Measurements from ENCODE around the gene CELA3A. TPM values are rescaled to one million over a fixed set of nuclear protein-coding genes. Genes with fewer than 3 reads are reported as not detected.
"Not testable (repeated sequence)": the region's sequence is repeated elsewhere in the genome, so short reads cannot be mapped to it uniquely, and the experiment has no call there.

Gene CELA3A, protein sequence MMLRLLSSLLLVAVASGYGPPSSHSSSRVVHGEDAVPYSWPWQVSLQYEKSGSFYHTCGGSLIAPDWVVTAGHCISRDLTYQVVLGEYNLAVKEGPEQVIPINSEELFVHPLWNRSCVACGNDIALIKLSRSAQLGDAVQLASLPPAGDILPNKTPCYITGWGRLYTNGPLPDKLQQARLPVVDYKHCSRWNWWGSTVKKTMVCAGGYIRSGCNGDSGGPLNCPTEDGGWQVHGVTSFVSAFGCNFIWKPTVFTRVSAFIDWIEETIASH
- total RNA-seq (2014; rRNA removed; shearing (Covaris generic); ENCODE audit: low replicate concordance), result not detected in 2 replicates

DNA sequence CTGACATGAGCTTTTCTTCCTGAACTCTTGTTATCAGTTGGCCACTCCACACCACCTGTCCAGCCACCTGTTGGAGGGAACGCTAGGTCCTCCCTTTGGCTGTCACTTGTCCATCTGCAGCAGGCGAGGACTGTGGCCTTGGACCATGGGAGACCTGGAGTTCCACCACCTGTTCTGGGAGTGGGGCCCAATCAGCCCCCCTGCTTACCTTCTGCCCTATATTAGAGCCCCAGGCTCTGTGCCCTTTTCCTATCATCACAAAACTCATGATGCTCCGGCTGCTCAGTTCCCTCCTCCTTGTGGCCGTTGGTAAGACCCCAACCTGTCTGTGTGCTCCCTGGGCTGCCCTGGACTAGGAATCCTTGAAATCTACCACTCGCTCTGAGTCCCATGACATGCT, at the start of gene CELA3A:
Gene CELA3A, plus strand, starts transcription at position 249 of the 400 bp plus-strand sequence. Its CDS starts 18 bp downstream, at position 267.
- no peaks in the 10 kb centered on the region for H3K36me3 ChIP-seq
- H3K27me3 ChIP-seq, result no peaks in the 10 kb centered on the region
- H3K4me3 ChIP-seq, result no peak within 1 kb of the TSS
- DNase-seq, result no peak
- H3K9me3 ChIP-seq, result no peaks in the 10 kb centered on the region

DNA sequence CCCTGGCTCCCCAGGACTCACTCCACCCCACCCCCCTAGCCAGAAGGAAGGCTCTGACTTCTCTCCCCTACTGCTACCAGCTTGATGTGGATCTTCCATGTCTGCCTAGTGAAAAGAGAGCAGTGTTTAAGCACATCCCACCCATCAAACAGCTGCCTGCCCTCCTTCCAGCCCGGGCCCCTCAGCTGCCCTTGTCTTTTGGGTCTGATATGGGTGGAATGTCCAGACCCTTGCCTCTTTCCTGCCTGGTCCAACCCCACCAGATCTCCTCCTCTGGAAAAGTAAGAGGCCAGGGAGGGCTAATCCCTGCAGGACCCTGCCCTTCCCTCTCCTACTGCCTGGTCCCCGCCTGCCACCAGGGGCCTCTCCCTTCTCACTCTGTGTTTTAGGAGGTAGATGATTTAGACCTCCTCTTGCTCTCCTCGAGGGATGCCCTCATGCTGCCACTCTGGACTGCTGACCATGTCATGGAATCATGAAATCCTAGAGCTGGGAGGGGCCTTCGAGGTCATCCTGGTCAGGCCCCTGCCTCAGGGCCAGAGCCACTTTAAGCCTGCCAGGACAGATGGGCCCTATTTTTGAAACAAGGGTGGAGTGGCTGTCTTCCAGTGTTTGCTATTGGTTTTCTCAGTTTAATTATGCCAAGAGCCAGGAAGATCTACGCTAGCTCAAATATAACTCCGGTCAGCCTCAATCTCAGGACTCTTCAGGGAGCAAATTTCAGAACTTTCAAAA, 48.5 kb upstream of the CELA3A start:
- no peaks in the 10 kb centered on the region for H3K9me3 ChIP-seq
- DNase-seq, result no peak
- H3K36me3 ChIP-seq, result no peaks in the 10 kb centered on the region
- no peaks in the 10 kb centered on the region for H3K27me3 ChIP-seq
- no peak overlapping the region for H3K4me3 ChIP-seq

DNA sequence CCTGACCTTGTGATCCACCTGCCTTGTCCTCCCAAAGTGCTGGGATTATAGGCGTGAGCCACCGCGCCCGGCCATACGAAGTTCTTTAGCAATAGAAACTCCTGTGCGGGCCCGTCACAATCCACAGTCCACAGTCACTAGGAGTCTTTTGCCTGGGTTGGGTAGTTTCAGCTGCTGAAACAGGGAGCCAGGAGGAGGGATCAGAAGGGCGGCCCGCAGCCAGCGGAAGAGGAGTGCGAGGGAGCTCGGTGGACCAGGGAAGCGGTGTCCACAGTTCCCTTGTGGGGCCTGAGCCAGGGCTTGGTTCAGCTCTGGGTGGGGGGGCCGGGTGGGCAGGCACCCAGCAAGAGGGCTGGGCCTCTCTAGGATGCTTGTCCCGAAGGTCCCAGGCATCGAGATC, 46.4 kb upstream of the CELA3A start:
- Histone ChIP-seq H3K27me3 (no peaks in the 10 kb centered on the region), H3K36me3 (no peaks in the 10 kb centered on the region), H3K4me3 (no peak overlapping the region), H3K9me3 (no peaks in the 10 kb centered on the region)
- DNase-seq, result no peak

DNA sequence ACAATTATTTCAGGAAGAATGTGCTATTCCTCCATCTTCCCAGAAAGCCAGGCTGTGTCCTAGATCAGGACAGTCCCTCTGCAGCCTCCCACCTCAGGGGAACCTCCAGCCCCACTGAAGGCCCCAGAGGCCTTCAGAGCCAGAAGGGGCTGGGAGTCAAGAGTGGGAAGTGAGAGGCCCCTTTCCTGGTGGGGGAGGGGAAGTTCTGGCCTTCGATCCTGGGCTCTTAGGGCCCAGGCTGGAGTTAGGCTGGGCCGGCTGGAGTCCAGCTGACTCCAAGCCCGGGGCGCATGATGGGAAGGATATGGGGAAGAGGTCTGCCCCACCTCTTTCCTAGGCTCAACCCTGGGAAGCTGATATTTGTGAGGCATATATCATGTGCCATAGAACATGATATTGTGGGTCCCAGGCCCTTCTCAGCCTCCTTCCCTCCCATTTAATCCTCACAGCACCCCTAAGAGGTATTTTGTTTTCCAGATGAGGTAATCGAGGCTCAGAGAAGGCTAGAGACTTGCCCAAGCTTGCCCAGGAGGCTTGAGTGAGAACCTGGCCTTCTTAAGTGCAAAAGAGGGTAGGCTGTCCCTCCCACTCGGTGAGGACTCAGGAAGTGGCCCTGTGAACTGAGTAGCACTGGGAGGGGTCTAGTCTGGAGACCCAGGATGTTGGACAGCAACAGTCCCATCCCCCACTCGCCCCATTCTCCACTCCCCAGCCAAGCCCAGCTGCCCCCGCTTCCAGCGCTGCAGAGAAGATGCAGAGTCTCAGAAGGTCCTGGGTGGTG, 45.8 kb upstream of the CELA3A start:
- Histone ChIP-seq H3K36me3 (no peaks in the 10 kb centered on the region), H3K27me3 (no peaks in the 10 kb centered on the region), H3K4me3 (no peak overlapping the region), H3K9me3 (no peaks in the 10 kb centered on the region)
- no peak for DNase-seq

DNA sequence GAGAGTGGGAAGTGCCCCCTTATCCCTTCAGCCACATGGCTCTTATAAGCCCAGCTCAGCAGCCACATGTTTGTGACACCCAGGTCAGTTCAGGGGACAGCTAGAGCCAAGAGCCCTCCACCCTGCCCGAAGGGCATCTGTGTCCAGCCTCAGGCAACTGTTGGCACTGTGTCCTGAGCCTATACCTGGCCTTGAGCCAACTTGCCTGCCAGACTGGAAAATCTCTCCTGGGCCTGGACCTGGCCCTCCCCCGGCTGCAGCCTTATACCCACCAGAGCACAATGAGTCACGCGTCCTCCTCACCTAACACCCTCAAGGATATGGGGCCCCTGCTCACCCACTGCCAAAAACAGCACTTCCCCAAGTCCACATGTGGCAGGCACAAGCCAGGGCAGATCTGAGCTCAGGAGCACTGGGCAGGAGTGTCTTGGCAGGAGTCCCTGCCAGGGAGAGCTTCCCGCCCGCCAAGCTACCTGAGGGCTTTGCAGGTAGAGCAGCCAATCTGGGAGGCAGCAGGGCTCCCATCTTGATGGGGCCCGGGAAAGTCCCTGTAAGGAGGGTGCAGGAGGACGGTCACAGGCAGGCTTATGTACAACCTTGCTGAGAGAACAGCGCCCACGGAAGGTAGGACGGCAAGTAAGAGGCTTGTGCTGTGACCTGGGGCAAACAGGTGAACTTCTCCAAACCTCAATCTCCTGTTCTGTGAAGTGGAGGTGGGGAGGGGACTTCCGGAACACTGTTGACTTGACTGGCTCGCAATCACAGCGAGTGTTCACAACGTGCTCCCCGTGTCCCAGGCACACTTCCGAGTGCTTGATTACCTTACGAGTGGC, 44.5 kb upstream of the CELA3A start:
- DNase-seq, result peak; percentile 70
- Histone ChIP-seq H3K36me3 (no peaks in the 10 kb centered on the region), H3K9me3 (no peaks in the 10 kb centered on the region), H3K27me3 (no peaks in the 10 kb centered on the region), H3K4me3 (no peak overlapping the region)

DNA sequence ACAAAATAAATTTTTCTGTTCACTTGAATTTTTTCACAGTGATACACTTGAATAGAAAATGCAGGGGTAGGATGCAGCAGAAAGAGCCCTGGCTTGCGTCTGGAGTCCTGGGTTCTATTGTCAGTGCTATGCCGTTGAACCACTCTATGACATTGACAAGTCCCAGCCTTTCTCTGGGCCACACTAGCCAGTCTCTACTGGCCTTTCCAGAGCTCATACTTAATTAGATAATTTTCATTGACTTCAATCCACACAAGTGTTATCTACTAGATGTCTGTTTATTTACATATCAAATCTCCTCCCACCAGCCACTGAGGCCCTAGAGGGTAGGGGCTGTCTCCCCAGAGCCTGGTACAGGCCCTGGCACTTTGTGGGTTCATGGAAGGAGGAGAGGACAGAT, 40.1 kb upstream of the CELA3A start:
- H3K36me3 ChIP-seq, result no peaks in the 10 kb centered on the region
- H3K4me3 ChIP-seq, result no peak overlapping the region
- DNase-seq, result no peak
- H3K9me3 ChIP-seq, result no peaks in the 10 kb centered on the region
- no peaks in the 10 kb centered on the region for H3K27me3 ChIP-seq

DNA sequence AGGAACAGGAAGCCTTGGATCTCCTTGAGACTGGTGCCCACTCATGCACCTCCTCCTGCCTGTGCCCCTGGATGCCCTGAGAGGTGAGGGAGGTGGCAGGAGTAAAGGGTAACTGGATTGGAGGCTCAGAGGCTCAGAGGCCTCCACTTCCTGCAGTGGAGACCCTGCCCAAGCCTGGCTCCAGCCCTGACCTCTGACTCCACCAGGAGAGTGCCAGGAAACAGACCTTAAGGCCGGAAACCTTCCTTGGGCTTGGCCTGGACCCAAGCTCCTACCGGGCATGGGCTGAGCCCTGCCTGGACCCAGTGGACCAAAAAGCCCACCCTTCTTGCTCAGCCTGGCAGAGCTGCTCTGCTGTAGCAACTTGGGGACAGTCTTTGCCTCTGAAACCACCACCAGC, 39.7 kb upstream of the CELA3A start:
- Histone ChIP-seq H3K27me3 (no peaks in the 10 kb centered on the region), H3K9me3 (no peaks in the 10 kb centered on the region), H3K36me3 (no peaks in the 10 kb centered on the region), H3K4me3 (no peak overlapping the region)
- no peak for DNase-seq

DNA sequence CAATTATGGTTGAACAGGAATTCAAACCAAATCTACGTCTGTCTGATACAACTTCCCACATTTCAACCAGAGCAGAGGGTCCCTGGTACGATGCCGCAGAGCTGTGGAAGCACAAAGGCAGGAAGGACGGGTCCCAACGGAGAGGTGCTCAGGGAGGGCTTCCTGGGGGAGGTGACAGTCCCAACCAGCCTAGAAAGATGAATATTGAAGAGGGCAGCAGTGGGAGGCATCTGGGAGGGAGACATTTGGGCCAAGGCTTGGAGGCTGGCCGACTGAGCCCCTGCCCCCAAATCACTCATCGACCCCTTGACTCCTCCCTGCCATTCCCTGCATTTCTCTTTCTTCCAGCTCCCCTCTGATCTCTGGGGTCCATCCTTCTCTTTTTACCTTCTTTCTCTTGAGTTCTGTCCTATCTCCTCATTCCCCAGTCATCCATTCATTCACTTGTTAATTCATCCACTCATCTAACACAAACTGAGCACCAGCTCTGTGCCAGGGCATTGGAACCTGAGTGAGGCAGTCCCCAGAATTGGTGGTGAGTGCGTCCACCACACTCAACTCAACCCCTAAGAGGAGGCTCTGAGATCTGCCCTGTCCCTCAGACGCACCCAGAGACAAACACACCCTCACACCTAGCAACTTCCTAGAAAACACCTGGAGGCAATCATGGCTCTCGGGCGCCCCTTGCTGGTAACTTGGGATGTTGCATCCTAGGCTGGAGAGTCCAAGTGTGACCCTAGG, 37.8 kb upstream of the CELA3A start:
- Histone ChIP-seq H3K36me3 (no peaks in the 10 kb centered on the region), H3K27me3 (no peaks in the 10 kb centered on the region), H3K4me3 (no peak overlapping the region), H3K9me3 (no peaks in the 10 kb centered on the region)
- peak; percentile 50 for DNase-seq

DNA sequence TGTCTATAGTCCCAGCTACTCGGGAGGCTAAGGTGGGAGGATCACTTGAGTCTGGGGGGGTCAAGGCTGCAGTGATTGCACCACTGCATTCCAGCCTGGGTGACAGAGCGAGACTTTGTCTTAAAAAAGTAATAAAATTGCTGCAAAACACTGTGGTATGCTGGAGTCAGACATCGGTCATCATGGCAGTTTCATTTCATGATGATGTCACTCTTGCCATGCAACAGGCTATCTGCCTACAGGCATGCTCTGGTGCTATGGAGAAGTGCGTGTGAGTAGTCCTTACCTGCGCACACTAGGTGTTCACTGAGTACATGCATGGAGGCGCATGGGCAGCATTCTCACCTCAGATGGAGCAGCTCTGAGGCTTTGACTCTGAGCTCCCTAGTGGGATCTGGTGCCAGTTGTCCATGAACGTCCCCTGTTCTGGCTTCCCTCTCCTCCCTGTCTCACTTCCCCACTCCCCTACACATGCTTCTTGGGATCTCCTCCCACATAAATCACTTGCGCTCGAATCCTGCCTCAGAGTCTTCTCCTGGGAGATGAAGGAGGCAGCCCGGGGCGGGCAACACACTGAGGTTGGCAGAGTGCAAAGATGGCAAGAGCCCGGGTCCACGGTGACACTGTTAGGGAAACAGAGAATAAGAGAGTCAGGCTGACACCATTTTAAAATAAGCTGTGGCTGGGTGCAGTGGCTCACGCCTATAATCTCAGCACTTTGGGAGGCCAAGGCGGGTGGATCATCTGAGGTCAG, 35.0 kb upstream of the CELA3A start:
- DNase-seq, result peak; percentile 44

DNA sequence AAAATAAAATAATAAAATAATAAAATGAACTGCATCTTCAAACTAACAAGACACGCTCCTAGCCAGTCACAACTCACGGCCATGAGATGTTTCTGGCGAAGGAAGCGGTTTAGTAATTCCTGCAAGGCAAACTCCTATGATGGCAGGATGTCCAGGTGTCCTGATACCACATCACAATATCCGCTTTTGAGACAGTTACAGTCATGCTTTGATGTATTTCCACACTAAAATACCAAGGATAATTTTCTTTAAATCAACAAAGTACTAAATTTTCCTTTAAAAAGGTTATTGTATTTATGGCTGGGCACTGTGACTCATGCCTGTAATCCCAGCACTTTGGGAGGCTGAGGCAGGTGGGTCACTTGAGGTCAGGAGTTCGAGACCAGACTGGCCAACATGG, 34.2 kb upstream of the CELA3A start:
- not testable (repeated sequence) for DNase-seq, H3K27me3 ChIP-seq, H3K9me3 ChIP-seq, H3K36me3 ChIP-seq, H3K4me3 ChIP-seq

More for the DNA sequence above, 35.0 kb upstream of the CELA3A start:
- H3K4me3 ChIP-seq, result no peak overlapping the region
- H3K27me3 ChIP-seq, result no peaks in the 10 kb centered on the region
- no peaks in the 10 kb centered on the region for H3K9me3 ChIP-seq
- no peaks in the 10 kb centered on the region for H3K36me3 ChIP-seq

DNA sequence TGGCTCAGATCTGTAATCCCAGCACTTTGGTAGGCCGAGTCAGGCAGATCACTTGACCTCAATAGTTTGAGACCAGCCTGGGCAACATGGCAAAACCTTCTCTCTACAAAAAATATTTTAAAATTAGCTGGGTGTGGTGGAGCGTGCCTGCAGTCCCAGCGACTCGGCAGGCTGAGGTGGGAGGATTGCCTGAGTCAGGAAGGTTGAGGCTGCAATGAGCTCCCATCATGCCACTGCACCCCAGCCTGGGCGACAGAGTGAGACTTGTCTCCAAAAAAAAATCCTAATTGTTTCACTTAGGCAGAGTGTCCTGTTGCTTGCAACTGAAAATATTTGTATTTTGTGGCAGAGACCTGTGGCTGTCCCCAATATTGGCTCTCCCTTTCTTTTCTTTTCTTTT, 32.4 kb upstream of the CELA3A start:
- H3K27me3 ChIP-seq, DNase-seq, H3K9me3 ChIP-seq, H3K4me3 ChIP-seq, H3K36me3 ChIP-seq: not testable (repeated sequence)

DNA sequence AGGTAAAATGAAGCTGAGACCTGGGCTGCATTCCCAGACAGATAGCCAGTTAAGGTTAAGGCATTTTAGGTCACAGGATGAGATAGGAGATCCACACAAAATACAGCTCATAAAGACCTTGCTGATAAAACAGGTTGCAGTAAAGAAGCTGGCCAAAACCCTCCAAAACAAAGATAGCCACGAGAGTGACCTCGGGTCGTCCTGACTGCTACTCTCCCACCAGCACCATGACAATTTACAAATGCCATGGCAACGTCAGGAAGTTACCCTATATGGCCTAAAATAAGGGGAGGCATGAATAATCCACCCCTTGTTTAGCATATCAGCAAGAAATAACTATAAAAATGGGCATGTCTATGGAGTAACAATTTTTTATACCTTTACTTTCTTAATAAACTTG, 30.9 kb upstream of the CELA3A start:
- not testable (repeated sequence) for DNase-seq, H3K27me3 ChIP-seq, H3K36me3 ChIP-seq, H3K4me3 ChIP-seq, H3K9me3 ChIP-seq

DNA sequence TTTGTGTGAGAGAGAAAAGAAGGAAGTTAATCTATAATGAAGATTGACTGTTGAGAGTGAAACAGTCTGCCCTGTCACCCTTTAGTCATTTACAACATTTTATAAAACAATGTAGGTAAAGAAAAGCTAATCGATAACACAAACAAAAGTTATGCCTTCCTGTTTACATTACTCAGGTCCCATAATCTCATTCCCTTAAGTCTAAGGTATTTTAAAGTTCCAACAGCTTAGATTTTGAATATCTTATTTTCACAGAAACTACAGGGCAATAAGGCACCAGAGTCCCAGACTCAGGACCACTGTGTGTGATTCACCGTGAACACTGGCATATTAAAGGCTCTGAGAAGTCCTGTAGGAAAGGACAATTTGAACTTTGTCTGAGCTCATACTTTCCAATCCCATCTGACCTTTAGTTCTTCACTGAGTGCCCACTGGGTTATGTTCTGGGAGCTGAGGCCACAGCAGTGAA, 28.4 kb upstream of the CELA3A start:
- DNase-seq, H3K9me3 ChIP-seq, H3K36me3 ChIP-seq, H3K27me3 ChIP-seq, H3K4me3 ChIP-seq: not testable (repeated sequence)

DNA sequence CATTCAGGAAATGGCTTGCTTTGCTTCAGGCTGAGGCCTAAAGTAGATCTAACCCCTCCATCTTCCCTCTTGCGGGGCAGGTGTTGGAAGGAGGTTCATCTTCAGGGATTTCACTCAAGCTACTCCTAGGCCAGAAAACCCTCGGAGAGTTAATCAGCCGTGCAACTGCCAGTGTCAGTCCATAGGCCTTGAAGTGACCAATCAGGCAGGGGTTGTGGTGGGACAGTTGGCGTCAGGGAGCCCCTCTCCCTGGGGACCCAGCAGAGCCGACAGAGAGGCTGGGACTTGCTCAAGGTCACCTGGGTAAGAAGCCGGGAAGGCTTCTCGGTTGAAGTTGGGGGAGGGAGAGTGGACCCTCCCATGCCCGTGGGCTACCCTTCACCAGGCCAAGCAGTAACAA, 27.5 kb upstream of the CELA3A start:
- H3K27me3 ChIP-seq, H3K4me3 ChIP-seq, H3K9me3 ChIP-seq, DNase-seq, H3K36me3 ChIP-seq: not testable (repeated sequence)

DNA sequence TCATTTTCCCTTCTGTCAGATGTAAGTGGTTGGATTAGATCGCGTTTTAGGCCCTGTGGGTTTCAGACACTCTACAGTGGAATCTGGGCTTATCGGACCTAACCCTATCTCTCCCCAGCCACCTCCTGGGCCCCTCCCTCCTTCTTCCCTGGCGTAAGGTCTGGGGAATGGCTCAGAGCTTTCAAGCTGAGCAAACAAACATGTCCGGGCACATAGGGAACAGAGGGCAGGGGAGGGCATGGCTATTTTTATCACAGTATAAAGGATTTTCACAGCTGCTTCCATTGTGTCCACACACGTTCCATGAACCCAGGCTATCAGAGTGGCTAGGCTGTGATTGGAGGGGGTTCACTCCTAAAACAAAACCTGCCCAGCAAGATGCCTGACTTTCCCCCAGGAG, 26.8 kb upstream of the CELA3A start:
- H3K36me3 ChIP-seq, DNase-seq, H3K9me3 ChIP-seq, H3K27me3 ChIP-seq, H3K4me3 ChIP-seq: not testable (repeated sequence)
